WTC11 (cell line): ENCODE results near the gene IPCEF1. TPM values are rescaled to one million over a fixed set of nuclear protein-coding genes. Genes with fewer than 3 reads are reported as not detected.

Experiments used
- ATAC-seq: fragments of 200-7000 bp; cut with Tn5 transposase; 2 replicates; pipeline ENCODE4 v1.10.0; 2021; ENCODE audit warnings: mild to moderate bottlenecking, moderate library complexity
- CTCF ChIA-PET: fragments of 300-600 bp; sonication (Branson Sonifier 250); formaldehyde crosslinking; loops from one replicate; lab custom pipeline; 2021; ENCODE audit warnings: antibody characterized with exemption; lab: Charles Lee
- POLR2A ChIA-PET: fragments of 350-600 bp; sonication (Branson Sonifier 250); formaldehyde crosslinking; loops from one replicate; lab custom pipeline; 2021; ENCODE audit warnings: antibody characterized with exemption; lab: Charles Lee
- DNase-seq: peaks from one replicate; pipeline ENCODE4 v3.0.0; 2021; ENCODE audit warnings: low spot score
- H3K27ac Mint-ChIP-seq: 2 replicates; pipeline ENCODE4 v1.8.0; 2021; ENCODE audit warnings: mixed read lengths
- H3K27me3 Mint-ChIP-seq: 2 replicates; pipeline ENCODE4 v1.8.0; 2021; ENCODE audit warnings: low read depth, mild to moderate bottlenecking, moderate library complexity, mixed read lengths
- H3K36me3 Mint-ChIP-seq: 2 replicates; pipeline ENCODE4 v1.8.0; 2021; ENCODE audit warnings: mixed read lengths
- H3K4me1 Mint-ChIP-seq: 2 replicates; pipeline ENCODE4 v1.8.0; 2022; ENCODE audit warnings: mixed read lengths
- H3K4me3 Mint-ChIP-seq: 2 replicates; pipeline ENCODE4 v1.8.0; 2021; ENCODE audit warnings: mild to moderate bottlenecking, moderate library complexity, mixed read lengths
- H3K9me3 Mint-ChIP-seq: 2 replicates; pipeline ENCODE4 v1.8.0; 2021; ENCODE audit warnings: mixed read lengths
- EMX1 ChIP-seq: fragments of 250-450 bp; sonication (Bioruptor Pico); IDR thresholded peaks from 2 replicates; pipeline ENCODE4 v1.8.0; 2021; ENCODE audit warnings: mild to moderate bottlenecking
- JAZF1 ChIP-seq: fragments of 250-450 bp; sonication (Bioruptor Pico); IDR thresholded peaks from 2 replicates; pipeline ENCODE4 v1.9.0; 2021; ENCODE audit warnings: moderate library complexity, mild to moderate bottlenecking, inconsistent platforms
- NFYB ChIP-seq: sonication (generic); formaldehyde crosslinking; conservative IDR thresholded peaks from 2 replicates; pipeline ENCODE4 v1.8.0; 2022; ENCODE audit warnings: low read depth, missing genetic modification reagents
- OVOL2 ChIP-seq: fragments of 250-450 bp; sonication (Bioruptor Pico); IDR thresholded peaks from 2 replicates; pipeline ENCODE4 v1.9.0; 2021; ENCODE audit warnings: mild to moderate bottlenecking, borderline replicate concordance
- PRRX2 ChIP-seq: fragments of 250-450 bp; sonication (Bioruptor Pico); IDR thresholded peaks from 2 replicates; pipeline ENCODE4 v1.8.0; 2021; ENCODE audit warnings: mild to moderate bottlenecking
- total RNA-seq: library from RNA; stranded (reverse); gene quantifications from 3 replicates; pipeline ENCODE4 v1.2.3, GENCODE V29; 2021
- TF ChIP-seq, protein P1 (sequence below): sonication (generic); formaldehyde crosslinking; IDR thresholded peaks from 2 replicates; pipeline ENCODE4 v1.8.1; 2023; ENCODE audit warnings: mild to moderate bottlenecking, missing genetic modification reagents, moderate library complexity
- TF ChIP-seq, protein P2 (sequence below): fragments of 250-450 bp; sonication (Bioruptor Pico); IDR thresholded peaks from 2 replicates; pipeline ENCODE4 v1.9.0; 2021; ENCODE audit warnings: mild to moderate bottlenecking
- TF ChIP-seq, protein P3 (sequence below): sonication (generic); formaldehyde crosslinking; IDR thresholded peaks from 2 replicates; pipeline ENCODE4 v1.8.1; 2023; ENCODE audit warnings: mild to moderate bottlenecking, moderate library complexity, missing genetic modification reagents
- TF ChIP-seq, protein P4 (sequence below): fragments of 250-450 bp; sonication (Bioruptor Pico); IDR thresholded peaks from 2 replicates; pipeline ENCODE4 v1.9.0; 2021; ENCODE audit warnings: mild to moderate bottlenecking, borderline replicate concordance
- TF ChIP-seq, protein P5 (sequence below): fragments of 250-450 bp; sonication (Bioruptor Pico); IDR thresholded peaks from 2 replicates; pipeline ENCODE4 v2.1.2; 2022; ENCODE audit warnings: mild to moderate bottlenecking, moderate library complexity
- TF ChIP-seq, protein P6 (sequence below): sonication (generic); formaldehyde crosslinking; IDR thresholded peaks from 2 replicates; pipeline ENCODE4 v1.8.1; 2022; ENCODE audit warnings: mild to moderate bottlenecking, moderate library complexity, missing genetic modification reagents
- TF ChIP-seq, protein P7 (sequence below): sonication (generic); formaldehyde crosslinking; IDR thresholded peaks from 2 replicates; pipeline ENCODE4 v1.8.1; 2023; ENCODE audit warnings: mild to moderate bottlenecking, missing genetic modification reagents, borderline replicate concordance

IPCEF1 gene
- total RNA-seq, 1 experiment from 2014 or later, result 1.3 TPM

DNA sequence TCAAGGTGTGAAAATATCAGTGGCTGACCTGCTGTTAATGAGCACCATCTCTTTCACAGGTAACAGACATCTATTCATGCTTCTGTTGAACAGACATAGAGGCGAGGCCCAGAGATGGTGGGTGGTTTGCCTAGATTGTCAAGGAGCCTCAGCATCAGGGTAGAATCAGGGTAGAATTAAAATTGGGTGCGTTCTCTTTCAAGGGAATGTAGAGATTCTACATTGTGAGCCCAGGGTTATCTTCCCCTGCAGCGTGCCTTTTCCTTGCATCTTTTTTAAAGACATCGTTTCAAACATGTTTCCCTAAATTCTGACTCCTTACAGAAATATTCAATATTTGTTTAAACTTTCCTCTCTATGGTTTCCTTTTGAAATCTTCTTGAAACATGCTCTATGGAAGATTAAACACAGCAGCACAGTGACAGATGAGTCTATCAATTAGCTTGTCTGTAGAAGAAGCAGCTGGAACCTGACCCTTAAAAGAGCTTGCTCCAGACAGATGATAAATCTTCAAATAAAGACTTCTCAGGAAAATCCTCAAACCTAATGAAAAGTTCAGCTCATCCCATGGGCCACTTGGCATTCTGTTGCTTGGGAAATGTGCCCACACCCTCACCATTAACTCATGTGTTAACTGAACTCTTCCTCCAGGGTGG lies 119.8 kb downstream of the IPCEF1 start:
- CTCF ChIA-PET, result no interaction called here
- no peaks in the 10 kb centered on the region for H3K36me3 Mint-ChIP-seq
- ATAC-seq (no peak), DNase-seq (no peak)
- no peak overlapping the region for H3K27ac Mint-ChIP-seq
- H3K4me1 Mint-ChIP-seq, result peaks cover 6% of the 10 kb centered on the region
- no peaks in the 10 kb centered on the region for H3K9me3 Mint-ChIP-seq
- POLR2A ChIA-PET, result no interaction called here
- TF ChIP-seq, protein P1, sequence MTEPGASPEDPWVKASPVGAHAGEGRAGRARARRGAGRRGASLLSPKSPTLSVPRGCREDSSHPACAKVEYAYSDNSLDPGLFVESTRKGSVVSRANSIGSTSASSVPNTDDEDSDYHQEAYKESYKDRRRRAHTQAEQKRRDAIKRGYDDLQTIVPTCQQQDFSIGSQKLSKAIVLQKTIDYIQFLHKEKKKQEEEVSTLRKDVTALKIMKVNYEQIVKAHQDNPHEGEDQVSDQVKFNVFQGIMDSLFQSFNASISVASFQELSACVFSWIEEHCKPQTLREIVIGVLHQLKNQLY, result no peak
- TF ChIP-seq, protein P2, sequence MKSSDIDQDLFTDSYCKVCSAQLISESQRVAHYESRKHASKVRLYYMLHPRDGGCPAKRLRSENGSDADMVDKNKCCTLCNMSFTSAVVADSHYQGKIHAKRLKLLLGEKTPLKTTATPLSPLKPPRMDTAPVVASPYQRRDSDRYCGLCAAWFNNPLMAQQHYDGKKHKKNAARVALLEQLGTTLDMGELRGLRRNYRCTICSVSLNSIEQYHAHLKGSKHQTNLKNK (CRISPR knock-in tag), result no peak
- no peak overlapping the region for H3K4me3 Mint-ChIP-seq
- H3K27me3 Mint-ChIP-seq, result no peaks in the 10 kb centered on the region

DNA sequence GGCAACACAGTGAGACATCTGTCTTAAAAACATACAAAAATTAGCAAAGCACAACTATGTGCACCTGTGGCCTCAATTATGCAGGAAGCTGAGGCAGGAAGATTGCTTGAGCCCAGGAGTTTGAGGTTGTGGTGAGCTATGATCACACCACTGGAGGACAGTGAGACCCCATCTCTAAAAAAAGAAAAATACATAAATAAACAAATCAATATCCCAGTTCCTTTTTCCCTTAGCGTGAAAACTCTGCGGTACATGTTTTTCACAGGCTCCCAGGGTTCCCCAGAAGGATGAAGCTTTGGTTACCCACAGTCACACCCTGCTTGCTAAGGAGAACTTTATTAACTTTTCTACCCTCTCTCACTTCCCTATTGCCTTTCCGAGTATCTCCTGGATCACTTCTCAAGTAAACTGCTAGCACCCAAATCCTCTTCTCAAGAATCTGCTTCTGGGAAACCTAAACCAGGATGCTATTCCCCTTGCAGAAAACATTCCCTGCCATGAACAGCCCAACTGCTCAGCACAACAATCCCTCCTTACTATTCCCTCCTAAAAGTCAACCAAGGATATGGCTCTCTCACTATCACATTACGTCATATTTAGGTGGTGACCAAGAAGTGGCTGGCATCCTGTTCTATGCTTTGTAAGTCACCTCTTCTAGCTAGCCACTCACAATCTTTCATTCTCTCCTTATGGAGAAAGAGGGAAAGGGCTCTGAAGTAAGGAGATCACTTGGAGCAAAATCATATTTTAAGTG lies 122.4 kb downstream of the IPCEF1 start:
- POLR2A ChIA-PET, result no interaction called here
- ATAC-seq, result no peak
- CTCF ChIA-PET, result no interaction called here

DNA sequence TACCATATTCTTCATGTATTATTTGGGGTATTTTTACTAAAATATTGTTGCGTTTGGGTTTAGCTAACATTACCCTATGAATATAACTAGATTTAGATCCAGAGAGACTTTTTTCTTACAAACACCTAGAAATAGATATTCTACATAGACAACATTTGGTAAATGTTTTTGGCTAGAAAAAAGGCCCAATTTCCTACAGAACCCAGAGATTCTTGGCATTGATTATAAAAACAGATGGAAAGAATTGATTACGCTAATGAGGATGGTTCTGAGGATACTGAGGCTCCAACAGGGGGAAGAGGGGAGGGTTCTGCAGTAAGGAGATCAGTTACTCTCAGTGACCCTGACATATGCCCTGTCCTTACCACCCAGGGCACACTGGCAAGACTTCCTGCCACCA lies 123.2 kb downstream of the IPCEF1 start:
- no peak for ATAC-seq
- ChIA-PET CTCF (no interaction called here), POLR2A (no interaction called here)
- no peak overlapping the region for H3K27ac Mint-ChIP-seq
- no peaks in the 10 kb centered on the region for H3K36me3 Mint-ChIP-seq
- H3K4me1 Mint-ChIP-seq, result peaks cover 8% of the 10 kb centered on the region
- no peaks in the 10 kb centered on the region for H3K27me3 Mint-ChIP-seq
- no peak overlapping the region for H3K4me3 Mint-ChIP-seq
- DNase-seq, result no peak
- no peaks in the 10 kb centered on the region for H3K9me3 Mint-ChIP-seq
- TF ChIP-seq, protein P3, sequence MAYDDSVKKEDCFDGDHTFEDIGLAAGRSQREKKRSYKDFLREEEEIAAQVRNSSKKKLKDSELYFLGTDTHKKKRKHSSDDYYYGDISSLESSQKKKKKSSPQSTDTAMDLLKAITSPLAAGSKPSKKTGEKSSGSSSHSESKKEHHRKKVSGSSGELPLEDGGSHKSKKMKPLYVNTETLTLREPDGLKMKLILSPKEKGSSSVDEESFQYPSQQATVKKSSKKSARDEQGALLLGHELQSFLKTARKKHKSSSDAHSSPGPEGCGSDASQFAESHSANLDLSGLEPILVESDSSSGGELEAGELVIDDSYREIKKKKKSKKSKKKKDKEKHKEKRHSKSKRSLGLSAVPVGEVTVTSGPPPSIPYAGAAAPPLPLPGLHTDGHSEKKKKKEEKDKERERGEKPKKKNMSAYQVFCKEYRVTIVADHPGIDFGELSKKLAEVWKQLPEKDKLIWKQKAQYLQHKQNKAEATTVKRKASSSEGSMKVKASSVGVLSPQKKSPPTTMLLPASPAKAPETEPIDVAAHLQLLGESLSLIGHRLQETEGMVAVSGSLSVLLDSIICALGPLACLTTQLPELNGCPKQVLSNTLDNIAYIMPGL (CRISPR knock-in tag), result no peak
- TF ChIP-seq, protein P2 (CRISPR knock-in tag), result no peak
- TF ChIP-seq PRRX2 (CRISPR knock-in tag), result no peak
- TF ChIP-seq JAZF1 (CRISPR knock-in tag), result no peak
- TF ChIP-seq, protein P4, sequence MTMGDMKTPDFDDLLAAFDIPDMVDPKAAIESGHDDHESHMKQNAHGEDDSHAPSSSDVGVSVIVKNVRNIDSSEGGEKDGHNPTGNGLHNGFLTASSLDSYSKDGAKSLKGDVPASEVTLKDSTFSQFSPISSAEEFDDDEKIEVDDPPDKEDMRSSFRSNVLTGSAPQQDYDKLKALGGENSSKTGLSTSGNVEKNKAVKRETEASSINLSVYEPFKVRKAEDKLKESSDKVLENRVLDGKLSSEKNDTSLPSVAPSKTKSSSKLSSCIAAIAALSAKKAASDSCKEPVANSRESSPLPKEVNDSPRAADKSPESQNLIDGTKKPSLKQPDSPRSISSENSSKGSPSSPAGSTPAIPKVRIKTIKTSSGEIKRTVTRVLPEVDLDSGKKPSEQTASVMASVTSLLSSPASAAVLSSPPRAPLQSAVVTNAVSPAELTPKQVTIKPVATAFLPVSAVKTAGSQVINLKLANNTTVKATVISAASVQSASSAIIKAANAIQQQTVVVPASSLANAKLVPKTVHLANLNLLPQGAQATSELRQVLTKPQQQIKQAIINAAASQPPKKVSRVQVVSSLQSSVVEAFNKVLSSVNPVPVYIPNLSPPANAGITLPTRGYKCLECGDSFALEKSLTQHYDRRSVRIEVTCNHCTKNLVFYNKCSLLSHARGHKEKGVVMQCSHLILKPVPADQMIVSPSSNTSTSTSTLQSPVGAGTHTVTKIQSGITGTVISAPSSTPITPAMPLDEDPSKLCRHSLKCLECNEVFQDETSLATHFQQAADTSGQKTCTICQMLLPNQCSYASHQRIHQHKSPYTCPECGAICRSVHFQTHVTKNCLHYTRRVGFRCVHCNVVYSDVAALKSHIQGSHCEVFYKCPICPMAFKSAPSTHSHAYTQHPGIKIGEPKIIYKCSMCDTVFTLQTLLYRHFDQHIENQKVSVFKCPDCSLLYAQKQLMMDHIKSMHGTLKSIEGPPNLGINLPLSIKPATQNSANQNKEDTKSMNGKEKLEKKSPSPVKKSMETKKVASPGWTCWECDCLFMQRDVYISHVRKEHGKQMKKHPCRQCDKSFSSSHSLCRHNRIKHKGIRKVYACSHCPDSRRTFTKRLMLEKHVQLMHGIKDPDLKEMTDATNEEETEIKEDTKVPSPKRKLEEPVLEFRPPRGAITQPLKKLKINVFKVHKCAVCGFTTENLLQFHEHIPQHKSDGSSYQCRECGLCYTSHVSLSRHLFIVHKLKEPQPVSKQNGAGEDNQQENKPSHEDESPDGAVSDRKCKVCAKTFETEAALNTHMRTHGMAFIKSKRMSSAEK (CRISPR knock-in tag), result no peak
- TF ChIP-seq, protein P5, sequence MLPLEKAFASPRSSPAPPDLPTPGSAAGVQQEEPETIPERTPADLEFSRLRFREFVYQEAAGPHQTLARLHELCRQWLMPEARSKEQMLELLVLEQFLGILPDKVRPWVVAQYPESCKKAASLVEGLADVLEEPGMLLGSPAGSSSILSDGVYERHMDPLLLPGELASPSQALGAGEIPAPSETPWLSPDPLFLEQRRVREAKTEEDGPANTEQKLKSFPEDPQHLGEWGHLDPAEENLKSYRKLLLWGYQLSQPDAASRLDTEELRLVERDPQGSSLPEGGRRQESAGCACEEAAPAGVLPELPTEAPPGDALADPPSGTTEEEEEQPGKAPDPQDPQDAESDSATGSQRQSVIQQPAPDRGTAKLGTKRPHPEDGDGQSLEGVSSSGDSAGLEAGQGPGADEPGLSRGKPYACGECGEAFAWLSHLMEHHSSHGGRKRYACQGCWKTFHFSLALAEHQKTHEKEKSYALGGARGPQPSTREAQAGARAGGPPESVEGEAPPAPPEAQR (CRISPR knock-in tag), result no peak
- no peak for TF ChIP-seq EMX1 (CRISPR knock-in tag)

More for the DNA sequence above, 122.4 kb downstream of the IPCEF1 start:
- Mint-ChIP-seq H3K9me3 (no peaks in the 10 kb centered on the region), H3K27me3 (no peaks in the 10 kb centered on the region), H3K4me3 (no peak overlapping the region), H3K27ac (no peak overlapping the region), H3K4me1 (peaks cover 8% of the 10 kb centered on the region), H3K36me3 (no peaks in the 10 kb centered on the region)
- TF ChIP-seq NFYB (CRISPR knock-in tag), result no peak
- no peak for TF ChIP-seq OVOL2 (CRISPR knock-in tag)
- TF ChIP-seq, protein P6, sequence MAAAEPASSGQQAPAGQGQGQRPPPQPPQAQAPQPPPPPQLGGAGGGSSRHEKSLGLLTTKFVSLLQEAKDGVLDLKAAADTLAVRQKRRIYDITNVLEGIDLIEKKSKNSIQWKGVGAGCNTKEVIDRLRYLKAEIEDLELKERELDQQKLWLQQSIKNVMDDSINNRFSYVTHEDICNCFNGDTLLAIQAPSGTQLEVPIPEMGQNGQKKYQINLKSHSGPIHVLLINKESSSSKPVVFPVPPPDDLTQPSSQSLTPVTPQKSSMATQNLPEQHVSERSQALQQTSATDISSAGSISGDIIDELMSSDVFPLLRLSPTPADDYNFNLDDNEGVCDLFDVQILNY, result no peak
- TF ChIP-seq, protein P7, sequence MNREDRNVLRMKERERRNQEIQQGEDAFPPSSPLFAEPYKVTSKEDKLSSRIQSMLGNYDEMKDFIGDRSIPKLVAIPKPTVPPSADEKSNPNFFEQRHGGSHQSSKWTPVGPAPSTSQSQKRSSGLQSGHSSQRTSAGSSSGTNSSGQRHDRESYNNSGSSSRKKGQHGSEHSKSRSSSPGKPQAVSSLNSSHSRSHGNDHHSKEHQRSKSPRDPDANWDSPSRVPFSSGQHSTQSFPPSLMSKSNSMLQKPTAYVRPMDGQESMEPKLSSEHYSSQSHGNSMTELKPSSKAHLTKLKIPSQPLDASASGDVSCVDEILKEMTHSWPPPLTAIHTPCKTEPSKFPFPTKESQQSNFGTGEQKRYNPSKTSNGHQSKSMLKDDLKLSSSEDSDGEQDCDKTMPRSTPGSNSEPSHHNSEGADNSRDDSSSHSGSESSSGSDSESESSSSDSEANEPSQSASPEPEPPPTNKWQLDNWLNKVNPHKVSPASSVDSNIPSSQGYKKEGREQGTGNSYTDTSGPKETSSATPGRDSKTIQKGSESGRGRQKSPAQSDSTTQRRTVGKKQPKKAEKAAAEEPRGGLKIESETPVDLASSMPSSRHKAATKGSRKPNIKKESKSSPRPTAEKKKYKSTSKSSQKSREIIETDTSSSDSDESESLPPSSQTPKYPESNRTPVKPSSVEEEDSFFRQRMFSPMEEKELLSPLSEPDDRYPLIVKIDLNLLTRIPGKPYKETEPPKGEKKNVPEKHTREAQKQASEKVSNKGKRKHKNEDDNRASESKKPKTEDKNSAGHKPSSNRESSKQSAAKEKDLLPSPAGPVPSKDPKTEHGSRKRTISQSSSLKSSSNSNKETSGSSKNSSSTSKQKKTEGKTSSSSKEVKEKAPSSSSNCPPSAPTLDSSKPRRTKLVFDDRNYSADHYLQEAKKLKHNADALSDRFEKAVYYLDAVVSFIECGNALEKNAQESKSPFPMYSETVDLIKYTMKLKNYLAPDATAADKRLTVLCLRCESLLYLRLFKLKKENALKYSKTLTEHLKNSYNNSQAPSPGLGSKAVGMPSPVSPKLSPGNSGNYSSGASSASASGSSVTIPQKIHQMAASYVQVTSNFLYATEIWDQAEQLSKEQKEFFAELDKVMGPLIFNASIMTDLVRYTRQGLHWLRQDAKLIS (CRISPR knock-in tag), result no peak
- no peak for DNase-seq
